Right lobe of liver (tissue), 6 donors: ENCODE data around the gene FAM219B. TPM values are rescaled to one million over a fixed set of nuclear protein-coding genes. Genes with fewer than 3 reads are reported as not detected.
A peak's percentile ranks its signal among the peaks of the same experiment; 100 is the strongest.

Experiments
- ATAC-seq, 4 donors: fragments of 200-7000 bp; cut with Tn5 transposase; one replicate each; pipeline ENCODE4 v1.9.1; 2020; ENCODE audit warnings: mild to moderate bottlenecking in 4 of 4, moderate library complexity in 4 of 4
- DNase-seq, 3 donors: peaks; one replicate each; pipeline ENCODE4 v3.0.0-alpha.2; 2020
- H3K27ac ChIP-seq, 3 donors: fragments of 200-600 bp; one replicate each; pipeline ENCODE4 v1.8.0; 2022
- H3K27me3 ChIP-seq, 2 donors: fragments of 200-600 bp; one replicate each; pipeline ENCODE4 v1.8.0; 2022
- H3K36me3 ChIP-seq, 4 donors: fragments of 200-600 bp; sonication (generic) in 1 of 4; one replicate each; pipeline versions ENCODE4 v1.5.1 to v1.8.0; 2017 to 2022; ENCODE audit warnings: control low read depth in 1 of 4
- H3K4me1 ChIP-seq, 4 donors: fragments of 200-600 bp; sonication (generic) in 1 of 4; one replicate each; pipeline versions ENCODE4 v1.5.1 to v1.8.0; 2017 to 2022; ENCODE audit warnings: control low read depth in 1 of 4
- H3K4me3 ChIP-seq, 3 donors: fragments of 200-600 bp; one replicate each; pipeline ENCODE4 v1.8.0; 2022
- H3K9me3 ChIP-seq, 4 donors: fragments of 200-600 bp; sonication (generic) in 1 of 4; one replicate each; pipeline versions ENCODE4 v1.5.1 to v1.8.0; 2017 to 2022; ENCODE audit warnings: control low read depth in 1 of 4
- CTCF ChIP-seq, 4 donors: fragments of 200-600 bp in 3 of 4; fragments of 450-650 bp in 1 of 4; IDR thresholded peaks; one replicate each; pipeline versions ENCODE4 v1.5.1 to v1.8.0; 2016 to 2022; ENCODE audit warnings: antibody characterized with exemption in 4 of 4, mild to moderate bottlenecking in 2 of 4
- POLR2A ChIP-seq: fragments of 450-650 bp; IDR thresholded peaks from one replicate; pipeline ENCODE4 v1.6.1; 2017; ENCODE audit warnings: antibody characterized with exemption, mild to moderate bottlenecking
- WGBS: methylation state at CpG from one replicate; pipeline ENCODE4 v1.1.6; 2018; ENCODE audit warnings: low coverage, low lambda C conversion rate; ENCODE audit not compliant: insufficient coverage; ENCODE audit errors: missing lambda C conversion rate; 5-methylcytosine and 5-hydroxymethylcytosine counted together
- intact Hi-C, 2 donors: fragments of 100-400 bp; cut with DNase I; formaldehyde crosslinking; loops; one replicate each; pipeline versions ENCODE4 v1.11.2 to v1.14.1; 2022
- total RNA-seq, 6 experiments: library from RNA; depleted of rRNA in 2 of 6; stranded (reverse); fragments of >200 nt in 2 of 6; fragmentation: NEBNext Ultra II Directional in 3 of 6; extraction: Animal tissue kit (Norgen Biotek cat#: 25700) in 3 of 6; gene quantifications; one replicate each; pipeline versions ENCODE4 v1.1.0 to v1.2.4, GENCODE V29; 2016 to 2023
- donor health status: DM: no; HTN: yes; CAD: no.
- donor health status: DM: no; HTN: no; CAD: no.
- donor health status: DM: no; HTN: no; CAD: no.
- donor health status: DM: no; HTN: yes; CAD: no.
- donor health status: DM: no; HTN: yes; CAD: no.

The FAM219B gene
- total RNA-seq, 6 experiments from 2014 or later = 11.1 to 14.7 (median 13.3) TPM

- WGBS = 80% methylated on average over 2 of the region's 9 CpGs
- Histone ChIP-seq H3K36me3 (peaks cover 4 to 64% (median 11%) of the 10 kb centered on the region in 4 donors), H3K9me3 (no peaks in the 10 kb centered on the region), H3K27me3 (no peaks in the 10 kb centered on the region), H3K4me3 (no peak overlapping the region), H3K27ac (no peak overlapping the region), H3K4me1 (no peaks in the 10 kb centered on the region)
- intact Hi-C loops = no loop called here
- ATAC-seq (no peak), DNase-seq (no peak)
- TF ChIP-seq CTCF (IDR thresholded peaks at IDR 0.05) (no peak), POLR2A (no peak)
Measured at GRCh38 chr15:74913041-74913440, 6.4 kb upstream of the FAM219B start.

DNA sequence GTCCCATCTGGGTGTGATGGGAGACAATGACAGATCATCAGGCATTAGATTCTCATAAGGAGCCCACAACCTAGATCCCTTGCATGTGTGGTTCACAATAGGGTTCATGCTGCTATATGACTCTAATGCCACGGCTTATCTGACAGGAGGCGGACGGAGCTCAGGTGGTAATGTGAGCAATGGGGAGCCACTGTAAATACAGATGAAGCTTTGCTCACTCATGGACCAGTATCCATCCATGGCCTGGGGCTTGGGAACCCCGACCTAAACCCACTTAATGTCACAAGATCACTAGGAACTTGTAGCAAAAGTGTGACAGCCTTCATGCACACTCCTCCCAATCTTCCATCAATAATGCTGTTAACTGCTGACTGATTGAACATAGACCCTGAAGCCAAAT lies 2.0 kb upstream of the FAM219B start:
- H3K27ac ChIP-seq = no peak overlapping the region
- intact Hi-C loops = no loop called here
- TF ChIP-seq POLR2A (no peak), CTCF (IDR thresholded peaks at IDR 0.05) (no peak)
- H3K4me3 ChIP-seq = no peak overlapping the region
- WGBS = 100% methylated on average over 3 of the region's 4 CpGs
- DNase-seq (no peak), ATAC-seq (no peak)
- peaks cover 0 to 34% (median 6%) of the 10 kb centered on the region in 4 donors for H3K36me3 ChIP-seq
- H3K4me1 ChIP-seq = peaks cover 0 to 18% (median 5%) of the 10 kb centered on the region in 4 donors
- H3K27me3 ChIP-seq = no peaks in the 10 kb centered on the region
- H3K9me3 ChIP-seq = no peaks in the 10 kb centered on the region

GRCh38 chr15:74907163-74907870 lies 666 bp upstream of the FAM219B start:
- peak in 1 of 3 donors; percentile 55 for DNase-seq

GRCh38 chr15:74906067-74906449 lies 593 bp downstream of the FAM219B start:
- intact Hi-C loops = no loop called here
- ATAC-seq = peak; percentile 31 to 52 (median 38)
- peak overlapping the region; percentile 90 to 96 (median 92) for H3K4me3 ChIP-seq
- 0% methylated on average over 15 of the region's 20 CpGs for WGBS
- no peaks in the 10 kb centered on the region for H3K27me3 ChIP-seq
- peak in 1 of 3 donors; percentile 62 for DNase-seq
- no peaks in the 10 kb centered on the region for H3K9me3 ChIP-seq
- TF ChIP-seq CTCF (IDR thresholded peaks at IDR 0.05) = no peak
- no peak for TF ChIP-seq POLR2A
- peaks cover 0 to 24% (median 5%) of the 10 kb centered on the region in 4 donors for H3K4me1 ChIP-seq
- H3K36me3 ChIP-seq = peaks cover 0 to 24% (median 9%) of the 10 kb centered on the region in 4 donors
- H3K27ac ChIP-seq = peak overlapping the region; percentile 76 to 90 (median 84)

More at GRCh38 chr15:74907163-74907870, 666 bp upstream of the FAM219B start:
- Histone ChIP-seq H3K27me3 (no peaks in the 10 kb centered on the region), H3K4me3 (peak overlapping the region; percentile 90 to 96 (median 92)), H3K4me1 (peaks cover 0 to 18% (median 5%) of the 10 kb centered on the region in 4 donors), H3K27ac (peak overlapping the region; percentile 76 to 90 (median 84)), H3K36me3 (peaks cover 0 to 29% (median 7%) of the 10 kb centered on the region in 4 donors), H3K9me3 (no peaks in the 10 kb centered on the region)
- intact Hi-C loops = no loop called here
- peak; percentile 11 to 41 (median 33) for ATAC-seq
- WGBS = 20% methylated on average over 8 of the region's 8 CpGs
- no peak for TF ChIP-seq CTCF (IDR thresholded peaks at IDR 0.05)
- TF ChIP-seq POLR2A = no peak
